IMR-90 (cell line): ENCODE results near the gene CYTH2. TPM values are rescaled to one million over a fixed set of nuclear protein-coding genes. Genes with fewer than 3 reads are reported as not detected.
A peak's percentile ranks its signal among the peaks of the same experiment; 100 is the strongest.

Experiments
- ATAC-seq: fragments of 200-7000 bp; cut with Tn5 transposase; 2 replicates; pipeline ENCODE4 v1.9.1; 2020; ENCODE audit warnings: low read depth, mild to moderate bottlenecking, moderate library complexity
- BruUV-seq: library from RNA; stranded (reverse); fragments of 400-500 nt; replicated peaks from 2 replicates; lab custom pipeline; 2021; lab: Mats Ljungman, UMichigan
- CTCF ChIA-PET: fragments of 300-600 bp; formaldehyde crosslinking; extraction: SDS; loops from one replicate; lab custom pipeline; 2021; ENCODE audit warnings: antibody characterized with exemption; lab: Yijun Ruan, JAX
- POLR2A ChIA-PET: fragments of 300-600 bp; sonication (Branson Sonifier 250); formaldehyde crosslinking; loops from one replicate; lab custom pipeline; 2022; ENCODE audit warnings: antibody characterized with exemption; ENCODE audit not compliant: unreplicated experiment; lab: Charles Lee
- DNase-seq: peaks from one replicate; pipeline ENCODE4 v3.0.0; 2013
- H2AFZ ChIP-seq: replicated peaks from 2 replicates; pipeline ENCODE3; 2013; ENCODE audit warnings: low read length, mild to moderate bottlenecking; ENCODE audit not compliant: poor library complexity
- H2AK5ac ChIP-seq: 2 replicates; pipeline ENCODE4 v1.6.1; 2013; ENCODE audit warnings: low read depth, low read length, inconsistent platforms
- H2AK9ac ChIP-seq: replicated peaks from 2 replicates; pipeline ENCODE3; 2013; ENCODE audit warnings: mild to moderate bottlenecking, low read depth, low read length, moderate library complexity; ENCODE audit not compliant: poor library complexity
- H2BK120ac ChIP-seq: 2 replicates; pipeline ENCODE4 v1.6.1; 2013; ENCODE audit warnings: low read depth, low read length, inconsistent platforms
- H2BK15ac ChIP-seq: 3 replicates; pipeline ENCODE4 v1.6.1; 2013; ENCODE audit warnings: low read depth, low read length, inconsistent platforms
- H2BK20ac ChIP-seq: 2 replicates; pipeline ENCODE4 v1.6.1; 2013; ENCODE audit warnings: low read depth, mild to moderate bottlenecking, inconsistent platforms, low read length, moderate library complexity
- H2BK5ac ChIP-seq: 2 replicates; pipeline ENCODE4 v1.6.1; 2013; ENCODE audit warnings: mild to moderate bottlenecking, low read depth, low read length, inconsistent platforms; ENCODE audit not compliant: poor library complexity, severe bottlenecking
- H3K14ac ChIP-seq: replicated peaks from 2 replicates; pipeline ENCODE4 v1.6.1; 2013; ENCODE audit warnings: low read depth, low read length, inconsistent platforms
- H3K18ac ChIP-seq: 2 replicates; pipeline ENCODE4 v1.6.1; 2013; ENCODE audit warnings: low read depth, low read length, control low read depth
- H3K23ac ChIP-seq: 2 replicates; pipeline ENCODE4 v1.6.1; 2013; ENCODE audit warnings: low read depth, low read length, inconsistent platforms
- H3K27ac ChIP-seq: 2 replicates; pipeline ENCODE4 v1.5.1; 2013; ENCODE audit warnings: mild to moderate bottlenecking, control low read depth, low read length; ENCODE audit not compliant: insufficient read depth
- H3K27me3 ChIP-seq: 2 replicates; pipeline ENCODE4 v1.6.1; 2013; ENCODE audit warnings: low read length; ENCODE audit not compliant: control insufficient read depth, insufficient read depth
- H3K36me3 ChIP-seq: 2 replicates; pipeline ENCODE4 v1.6.1; 2013; ENCODE audit warnings: low read length, mixed read lengths; ENCODE audit not compliant: control insufficient read depth, insufficient read depth
- H3K4ac ChIP-seq: 2 replicates; pipeline ENCODE4 v1.6.1; 2013; ENCODE audit warnings: low read depth, low read length, inconsistent platforms
- H3K4me1 ChIP-seq: 2 replicates; pipeline ENCODE4 v1.6.1; 2013; ENCODE audit warnings: low read length, mixed read lengths; ENCODE audit not compliant: control insufficient read depth, insufficient read depth
- H3K4me2 ChIP-seq: 2 replicates; pipeline ENCODE4 v1.6.1; 2013; ENCODE audit warnings: low read depth, mild to moderate bottlenecking, control low read depth, low read length, moderate library complexity
- H3K4me3 ChIP-seq: 2 replicates; pipeline ENCODE4 v1.5.1; 2013; ENCODE audit warnings: low read depth, mild to moderate bottlenecking, control low read depth, low read length, moderate library complexity; ENCODE audit not compliant: insufficient read depth
- H3K56ac ChIP-seq: 2 replicates; pipeline ENCODE4 v1.6.1; 2013; ENCODE audit warnings: low read length, inconsistent platforms; ENCODE audit not compliant: insufficient read depth; ENCODE audit errors: extremely low read depth
- H3K79me1 ChIP-seq, 2 experiments: 2 replicates each; pipeline ENCODE4 v1.6.1; 2013; ENCODE audit warnings: low read length in 2 of 2, inconsistent platforms in 1 of 2, low read depth in 1 of 2
- H3K9ac ChIP-seq: 2 replicates; pipeline ENCODE4 v1.6.1; 2013; ENCODE audit warnings: low read depth, low read length, control low read depth
- H3K9me1 ChIP-seq: 2 replicates; pipeline ENCODE4 v1.6.1; 2013; ENCODE audit warnings: low read length, inconsistent platforms; ENCODE audit not compliant: insufficient read depth
- H3K9me3 ChIP-seq: 2 replicates; pipeline ENCODE4 v1.6.1; 2013; ENCODE audit warnings: low read length; ENCODE audit not compliant: control insufficient read depth, insufficient read depth
- H4K20me1 ChIP-seq: 2 replicates; pipeline ENCODE4 v1.6.1; 2013; ENCODE audit warnings: low read length, inconsistent platforms; ENCODE audit not compliant: insufficient read depth
- H4K5ac ChIP-seq: 2 replicates; pipeline ENCODE4 v1.6.1; 2013; ENCODE audit warnings: mild to moderate bottlenecking, low read depth, low read length, control low read depth
- H4K8ac ChIP-seq, 2 experiments: 2 replicates each; pipeline ENCODE4 v1.6.1; 2013; ENCODE audit warnings: low read depth in 2 of 2, low read length in 2 of 2, control low read depth in 1 of 2, inconsistent platforms in 1 of 2
- H4K91ac ChIP-seq: 2 replicates; pipeline ENCODE4 v1.6.1; 2013; ENCODE audit warnings: low read depth, low read length, inconsistent platforms; ENCODE audit not compliant: insufficient read depth
- BHLHE40 ChIP-seq: fragments of 150-350 bp; IDR thresholded peaks from 2 replicates; pipeline ENCODE4 v1.6.1; 2016; ENCODE audit warnings: mild to moderate bottlenecking, low read depth, low read length
- CHD1 ChIP-seq: IDR thresholded peaks from 2 replicates; pipeline ENCODE4 v1.6.1; 2012; ENCODE audit warnings: low read depth, low read length, improper control_type of control experiment
- ELK1 ChIP-seq: fragments of 150-350 bp; IDR thresholded peaks from 2 replicates; pipeline ENCODE4 v1.6.1; 2016; ENCODE audit warnings: low read depth, mild to moderate bottlenecking, low read length, moderate library complexity, borderline replicate concordance
- FOS ChIP-seq: fragments of 150-350 bp; IDR thresholded peaks from 2 replicates; pipeline ENCODE4 v1.6.1; 2016; ENCODE audit warnings: low read depth, low read length
- MAFK ChIP-seq: IDR thresholded peaks from 2 replicates; pipeline ENCODE4 v1.6.1; 2012; ENCODE audit warnings: low read depth, low read length, improper control_type of control experiment
- MAZ ChIP-seq: IDR thresholded peaks from 2 replicates; pipeline ENCODE4 v1.6.1; 2012; ENCODE audit warnings: low read depth, mild to moderate bottlenecking, low read length, improper control_type of control experiment, moderate library complexity, borderline replicate concordance
- NFE2L2 ChIP-seq: fragments of 150-350 bp; IDR thresholded peaks from 2 replicates; pipeline ENCODE4 v1.6.1; 2016; ENCODE audit warnings: low read depth, mild to moderate bottlenecking, low read length
- POLR2A ChIP-seq: IDR thresholded peaks from 2 replicates; pipeline ENCODE4 v1.6.1; 2012; ENCODE audit warnings: mild to moderate bottlenecking, low read depth, low read length
- SMC3 ChIP-seq: fragments of 150-350 bp; IDR thresholded peaks from 2 replicates; pipeline ENCODE4 v1.6.1; 2016; ENCODE audit warnings: low read depth, mild to moderate bottlenecking, antibody characterized with exemption, low read length, moderate library complexity
- USF2 ChIP-seq: fragments of 150-350 bp; IDR thresholded peaks from 2 replicates; pipeline ENCODE4 v1.6.1; 2017; ENCODE audit warnings: mild to moderate bottlenecking, antibody characterized with exemption, low read length, low read depth
- WGBS, 2 experiments: methylation state at CpG; one replicate each; pipeline versions ENCODE4 v1.1.5 to v1.1.7; 2013; ENCODE audit warnings: missing lambda C conversion rate in 2 of 2; ENCODE audit not compliant: insufficient read length in 1 of 2; ENCODE audit errors: extremely low coverage in 2 of 2; 5-methylcytosine and 5-hydroxymethylcytosine counted together
- dilution Hi-C: fragments of 300-500 bp; cut with HindIII; formaldehyde crosslinking; loops from one replicate; pipeline ENCODE4 v1.14.3; 2018; ENCODE audit warnings: low sequenced_read_pairs; ENCODE audit not compliant: unreplicated experiment
- in situ Hi-C: fragments of 300-500 bp; cut with MboI; formaldehyde crosslinking; loops from 3 replicates; pipeline ENCODE4 v1.14.3; 2019; ENCODE audit warnings: low sequenced_read_pairs, inconsistent platforms, mixed read lengths
- intact Hi-C: fragments of 100-400 bp; cut with micrococcal nuclease; formaldehyde crosslinking; loops from 2 replicates; pipeline ENCODE4 v1.10.0; 2022
- polyA plus RNA-seq, 3 experiments: library from polyadenylated mRNA; depleted of rRNA; stranded (reverse); fragments of >200 nt; gene quantifications; 2 replicates each; pipeline ENCODE4 v1.2.3, GENCODE V29; 2012; ENCODE audit warnings: low replicate concordance in 1 of 3
- total RNA-seq: library from RNA; depleted of rRNA; stranded (reverse); fragments of >200 nt; gene quantifications from 2 replicates; pipeline ENCODE4 v1.2.3, GENCODE V29; 2012
- TF ChIP-seq, protein P1 (sequence below): conservative IDR thresholded peaks from 2 replicates; pipeline ENCODE4 v1.5.1; 2012; ENCODE audit warnings: mild to moderate bottlenecking, low read depth, low read length, improper control_type of control experiment

CYTH2 gene
- total and polyA plus RNA-seq, 2 of the 4 experiments (the other 2 are of a cell fraction) = 35.8 to 62.0 TPM

GRCh38 chr19:48480183-48480557, 11.0 kb downstream of the CYTH2 start:
- Histone ChIP-seq H2AK9ac (peak overlapping the region; percentile 55), H3K79me1 (peaks cover 0 to 16% of the 10 kb centered on the region in 2 experiments; a peak in 1 of 4 replicates), H2AFZ (peak overlapping the region; percentile 89), H3K4me2 (no peak overlapping the region; the same call in 1 of the 2 replicates), H3K23ac (peak overlapping the region; percentile 31), H2BK120ac (no peak overlapping the region), H4K91ac (no peak overlapping the region), H4K8ac (peak overlapping the region; percentile 40 to 46; a peak in 3 of 4 replicates), H3K27ac (no peak overlapping the region; the same call in 1 of the 2 replicates), H2AK5ac (peak overlapping the region; percentile 20; the same call in 1 of the 2 replicates), H3K36me3 (peaks cover 38% of the 10 kb centered on the region), H3K18ac (no peak overlapping the region), H3K27me3 (no peaks in the 10 kb centered on the region), H3K14ac (peak overlapping the region; percentile 48; the same call in 1 of the 2 replicates), H4K20me1 (peaks cover 24% of the 10 kb centered on the region), H2BK20ac (no peak overlapping the region), H4K5ac (no peak overlapping the region), H3K9ac (0 out of 2 replicates have a peak overlapping the region, but pooled peaks have one; percentile 4), H3K4me3 (peak overlapping the region; percentile 16; the same call in 1 of the 2 replicates), H3K9me3 (no peaks in the 10 kb centered on the region), H2BK15ac (no peak overlapping the region), H3K4me1 (peaks cover 15% of the 10 kb centered on the region), H3K9me1 (peaks cover 12% of the 10 kb centered on the region), H3K56ac (0 out of 2 replicates have a peak overlapping the region, but pooled peaks have one; percentile 4), H2BK5ac (no peak overlapping the region), H3K4ac (no peak overlapping the region; the same call in 1 of the 2 replicates)
- intact Hi-C loops (no loop called here), in situ Hi-C loops (no loop called here), dilution Hi-C loops (no loop called here)
- CTCF ChIA-PET = interaction anchor here (1.7 kb wide), 1 partner anchor 9 kb away, joined by 7 read pairs; no protein-coding TSS in a partner anchor
- DNase-seq (no peak), ATAC-seq (peak; percentile 13; the same call in 1 of the 2 replicates)
- BruUV-seq = no TSS peak
- WGBS, 2 experiments = 20% methylated on average over 11 of the region's 32 CpGs; no CpG with 5 or more reads in 1 of the 2 experiments
- TF ChIP-seq, protein P1, sequence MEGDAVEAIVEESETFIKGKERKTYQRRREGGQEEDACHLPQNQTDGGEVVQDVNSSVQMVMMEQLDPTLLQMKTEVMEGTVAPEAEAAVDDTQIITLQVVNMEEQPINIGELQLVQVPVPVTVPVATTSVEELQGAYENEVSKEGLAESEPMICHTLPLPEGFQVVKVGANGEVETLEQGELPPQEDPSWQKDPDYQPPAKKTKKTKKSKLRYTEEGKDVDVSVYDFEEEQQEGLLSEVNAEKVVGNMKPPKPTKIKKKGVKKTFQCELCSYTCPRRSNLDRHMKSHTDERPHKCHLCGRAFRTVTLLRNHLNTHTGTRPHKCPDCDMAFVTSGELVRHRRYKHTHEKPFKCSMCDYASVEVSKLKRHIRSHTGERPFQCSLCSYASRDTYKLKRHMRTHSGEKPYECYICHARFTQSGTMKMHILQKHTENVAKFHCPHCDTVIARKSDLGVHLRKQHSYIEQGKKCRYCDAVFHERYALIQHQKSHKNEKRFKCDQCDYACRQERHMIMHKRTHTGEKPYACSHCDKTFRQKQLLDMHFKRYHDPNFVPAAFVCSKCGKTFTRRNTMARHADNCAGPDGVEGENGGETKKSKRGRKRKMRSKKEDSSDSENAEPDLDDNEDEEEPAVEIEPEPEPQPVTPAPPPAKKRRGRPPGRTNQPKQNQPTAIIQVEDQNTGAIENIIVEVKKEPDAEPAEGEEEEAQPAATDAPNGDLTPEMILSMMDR = no peak
- no peak for TF ChIP-seq FOS
- no peak for TF ChIP-seq MAFK
- TF ChIP-seq CHD1 = no peak
- no peak for TF ChIP-seq POLR2A
- no peak for TF ChIP-seq BHLHE40
- TF ChIP-seq MAZ = no peak
- TF ChIP-seq SMC3 = no peak
- TF ChIP-seq NFE2L2 = no peak
- TF ChIP-seq ELK1 = no peak
- no peak for TF ChIP-seq USF2
- POLR2A ChIA-PET = no interaction called here
